PC-9 (cell line): ENCODE data around the gene NELFB. TPM values are rescaled to one million over a fixed set of nuclear protein-coding genes. Genes with fewer than 3 reads are reported as not detected.

ENCODE experiments used
- BruUV-seq: library from RNA; stranded (reverse); fragments of 400-500 nt; replicated peaks from 2 replicates; lab custom pipeline; 2021; lab: Mats Ljungman, UMichigan
- CTCF ChIA-PET: fragments of 300-600 bp; sonication (Branson Sonifier 250); formaldehyde crosslinking; loops from one replicate; lab custom pipeline; 2022; ENCODE audit warnings: antibody characterized with exemption; lab: Charles Lee
- POLR2A ChIA-PET: fragments of 300-600 bp; sonication (Branson Sonifier 250); formaldehyde crosslinking; loops from one replicate; lab custom pipeline; 2022; ENCODE audit warnings: antibody characterized with exemption; ENCODE audit not compliant: unreplicated experiment; lab: Charles Lee
- DNase-seq, 2 experiments: peaks; one replicate each; pipeline versions ENCODE4 v3.0.0 to v3.0.0-alpha.2; 2015 to 2022; ENCODE audit warnings: mixed read lengths in 1 of 2
- H2AFZ ChIP-seq: fragments of 200-600 bp; sonication (generic); 2 replicates; pipeline ENCODE4 v1.8.1; 2017; ENCODE audit warnings: antibody characterized with exemption
- H3F3A ChIP-seq: fragments of 200-600 bp; sonication (generic); 2 replicates; pipeline ENCODE4 v1.8.1; 2017; ENCODE audit warnings: antibody characterized with exemption, mild to moderate bottlenecking, low read depth; ENCODE audit not compliant: insufficient read depth
- H3K27ac ChIP-seq: fragments of 200-600 bp; sonication (generic); 2 replicates; pipeline ENCODE4 v1.6.1; 2016; ENCODE audit warnings: mixed run types
- H3K27me3 ChIP-seq: fragments of 200-600 bp; sonication (generic); 2 replicates; pipeline ENCODE4 v1.6.1; 2016; ENCODE audit warnings: low read depth, mixed run types; ENCODE audit not compliant: insufficient read depth
- H3K36me3 ChIP-seq: fragments of 200-600 bp; sonication (generic); 2 replicates; pipeline ENCODE4 v1.6.1; 2016; ENCODE audit warnings: low read depth, mixed run types
- H3K4me1 ChIP-seq: fragments of 200-600 bp; sonication (generic); replicated peaks from 2 replicates; pipeline ENCODE4 v1.6.1; 2016; ENCODE audit warnings: mixed run types; ENCODE audit not compliant: insufficient read depth
- H3K4me2 ChIP-seq: fragments of 200-600 bp; sonication (generic); 2 replicates; pipeline ENCODE4 v1.6.1; 2017; ENCODE audit warnings: mixed run types
- H3K4me3 ChIP-seq: fragments of 200-600 bp; sonication (generic); 2 replicates; pipeline ENCODE4 v1.6.1; 2016; ENCODE audit warnings: mixed run types
- H3K79me2 ChIP-seq: fragments of 200-600 bp; sonication (generic); 2 replicates; pipeline ENCODE4 v1.6.1; 2017; ENCODE audit warnings: low read depth, mixed run types
- H3K9me2 ChIP-seq: fragments of 200-600 bp; sonication (generic); 2 replicates; pipeline ENCODE4 v1.8.1; 2017; ENCODE audit warnings: mild to moderate bottlenecking; ENCODE audit not compliant: insufficient read depth
- H3K9me3 ChIP-seq: fragments of 200-600 bp; sonication (generic); 2 replicates; pipeline ENCODE4 v1.8.1; 2016; ENCODE audit warnings: low read depth; ENCODE audit not compliant: insufficient read depth
- H4K20me1 ChIP-seq: fragments of 200-600 bp; sonication (generic); 2 replicates; pipeline ENCODE4 v1.8.1; 2017; ENCODE audit not compliant: insufficient read depth
- EZH2 ChIP-seq: fragments of 200-600 bp; sonication (generic); IDR thresholded peaks from 2 replicates; pipeline ENCODE4 v1.8.0; 2017; ENCODE audit warnings: antibody characterized with exemption, low read depth
- intact Hi-C: fragments of 100-400 bp; cut with micrococcal nuclease; formaldehyde crosslinking; loops from one replicate; pipeline ENCODE4 v1.10.0; 2022; ENCODE audit not compliant: unreplicated experiment
- total RNA-seq: library from RNA; stranded (reverse); gene quantifications from 2 replicates; pipeline ENCODE4 v1.2.3, GENCODE V29; 2021
- TF ChIP-seq, protein P1 (sequence below): fragments of 200-600 bp; sonication (generic); conservative IDR thresholded peaks from 2 replicates; pipeline ENCODE4 v1.6.1; 2017; ENCODE audit warnings: mixed run types, antibody characterized with exemption, mild to moderate bottlenecking, moderate library complexity

The NELFB gene
- total RNA-seq, 1 experiment from 2014 or later = 94.2 TPM

DNA sequence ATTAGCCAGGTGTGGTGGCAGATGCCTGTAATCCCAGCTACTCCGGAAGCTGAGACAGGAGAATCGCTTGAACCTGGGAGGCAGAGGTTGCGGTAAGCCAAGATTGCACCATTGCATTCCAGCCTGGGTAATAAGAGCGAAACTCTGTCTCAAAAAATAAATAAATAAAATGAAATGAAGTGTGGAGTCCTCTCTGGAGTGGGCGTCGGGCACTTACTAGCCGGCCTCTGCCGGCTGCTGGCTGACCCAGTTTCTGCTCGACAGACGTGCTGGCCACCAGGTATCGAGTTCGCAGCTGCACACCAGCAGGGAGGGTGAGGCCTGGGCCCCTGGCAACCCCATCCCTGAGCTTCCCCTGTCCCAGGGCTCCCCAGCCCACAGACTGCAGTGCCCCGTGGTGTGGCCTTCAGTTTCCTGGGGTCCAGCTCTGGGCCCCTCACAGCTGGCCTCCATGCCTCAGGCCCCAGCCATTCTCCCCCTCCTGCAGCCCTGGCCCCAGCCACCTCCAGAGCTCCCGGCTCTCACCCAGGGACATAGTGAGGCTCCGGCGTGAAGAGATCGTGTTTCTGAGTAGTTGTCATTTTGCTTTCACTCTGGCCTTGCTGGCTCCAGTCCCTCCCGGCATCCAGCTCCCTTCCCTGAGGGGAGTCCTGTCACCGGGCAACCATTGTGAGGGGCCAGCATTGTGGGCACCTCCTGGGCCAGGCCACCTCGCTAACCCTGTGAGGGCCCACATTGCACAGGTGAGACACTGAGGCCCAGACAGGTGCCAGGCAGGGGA lies 7.8 kb upstream of the NELFB start:
- POLR2A ChIA-PET = interaction anchor here (0.6 to 1.0 kb wide), 2 partner anchors 30 to 47 kb away, joined by 3 read pairs; partner anchors contain the start of gene TOR4A
- Histone ChIP-seq H4K20me1 (peaks cover 21% of the 10 kb centered on the region), H3F3A (peaks cover 27% of the 10 kb centered on the region), H3K79me2 (peaks cover 18% of the 10 kb centered on the region), H3K4me1 (peaks cover 13% of the 10 kb centered on the region), H3K27ac (no peak overlapping the region), H3K9me2 (no peaks in the 10 kb centered on the region), H2AFZ (no peak overlapping the region), H3K4me2 (no peak overlapping the region), H3K36me3 (peaks cover 13% of the 10 kb centered on the region; the same call in 1 of the 2 replicates), H3K9me3 (no peaks in the 10 kb centered on the region), H3K4me3 (no peak overlapping the region), H3K27me3 (no peaks in the 10 kb centered on the region)
- intact Hi-C loops = no loop called here
- TF ChIP-seq, protein P1, sequence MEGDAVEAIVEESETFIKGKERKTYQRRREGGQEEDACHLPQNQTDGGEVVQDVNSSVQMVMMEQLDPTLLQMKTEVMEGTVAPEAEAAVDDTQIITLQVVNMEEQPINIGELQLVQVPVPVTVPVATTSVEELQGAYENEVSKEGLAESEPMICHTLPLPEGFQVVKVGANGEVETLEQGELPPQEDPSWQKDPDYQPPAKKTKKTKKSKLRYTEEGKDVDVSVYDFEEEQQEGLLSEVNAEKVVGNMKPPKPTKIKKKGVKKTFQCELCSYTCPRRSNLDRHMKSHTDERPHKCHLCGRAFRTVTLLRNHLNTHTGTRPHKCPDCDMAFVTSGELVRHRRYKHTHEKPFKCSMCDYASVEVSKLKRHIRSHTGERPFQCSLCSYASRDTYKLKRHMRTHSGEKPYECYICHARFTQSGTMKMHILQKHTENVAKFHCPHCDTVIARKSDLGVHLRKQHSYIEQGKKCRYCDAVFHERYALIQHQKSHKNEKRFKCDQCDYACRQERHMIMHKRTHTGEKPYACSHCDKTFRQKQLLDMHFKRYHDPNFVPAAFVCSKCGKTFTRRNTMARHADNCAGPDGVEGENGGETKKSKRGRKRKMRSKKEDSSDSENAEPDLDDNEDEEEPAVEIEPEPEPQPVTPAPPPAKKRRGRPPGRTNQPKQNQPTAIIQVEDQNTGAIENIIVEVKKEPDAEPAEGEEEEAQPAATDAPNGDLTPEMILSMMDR = no peak
- TF ChIP-seq EZH2 = no peak
- no TSS peak for BruUV-seq
- DNase-seq = no peak
- CTCF ChIA-PET = interaction anchor here (0.7 kb wide), 1 partner anchor 11 kb away, joined by 4 read pairs; no protein-coding TSS in a partner anchor

DNA sequence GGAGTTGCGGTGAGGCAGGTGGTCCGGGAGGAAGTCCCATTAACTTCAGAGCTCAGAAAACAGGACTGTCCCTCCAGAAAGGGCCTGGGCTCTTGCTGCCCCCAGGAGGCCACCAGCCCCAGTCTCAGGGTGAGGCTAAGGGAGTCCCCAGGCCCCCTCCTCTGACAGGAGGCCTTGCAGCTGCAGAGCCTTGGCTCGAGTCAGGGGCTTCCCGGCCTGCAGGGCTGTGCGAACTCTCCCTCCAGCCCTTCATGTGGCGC lies 7.3 kb upstream of the NELFB start:
- no TSS peak for BruUV-seq
- Histone ChIP-seq H3K4me3 (no peak overlapping the region), H3K79me2 (peaks cover 13% of the 10 kb centered on the region), H4K20me1 (peaks cover 16% of the 10 kb centered on the region), H3K9me3 (no peaks in the 10 kb centered on the region), H3K27me3 (no peaks in the 10 kb centered on the region), H3K27ac (no peak overlapping the region), H3F3A (peaks cover 22% of the 10 kb centered on the region), H3K9me2 (no peaks in the 10 kb centered on the region), H2AFZ (no peak overlapping the region), H3K36me3 (peaks cover 8% of the 10 kb centered on the region; the same call in 1 of the 2 replicates), H3K4me2 (no peak overlapping the region), H3K4me1 (peaks cover 8% of the 10 kb centered on the region)
- POLR2A ChIA-PET = interaction anchor here (1.0 kb wide), 1 partner anchor 30 kb away, joined by 3 read pairs; the partner anchor contains the start of gene TOR4A
- intact Hi-C loops = no loop called here
- TF ChIP-seq, protein P1 = no peak
- TF ChIP-seq EZH2 = no peak
- DNase-seq = no peak
- CTCF ChIA-PET = no interaction called here

DNA sequence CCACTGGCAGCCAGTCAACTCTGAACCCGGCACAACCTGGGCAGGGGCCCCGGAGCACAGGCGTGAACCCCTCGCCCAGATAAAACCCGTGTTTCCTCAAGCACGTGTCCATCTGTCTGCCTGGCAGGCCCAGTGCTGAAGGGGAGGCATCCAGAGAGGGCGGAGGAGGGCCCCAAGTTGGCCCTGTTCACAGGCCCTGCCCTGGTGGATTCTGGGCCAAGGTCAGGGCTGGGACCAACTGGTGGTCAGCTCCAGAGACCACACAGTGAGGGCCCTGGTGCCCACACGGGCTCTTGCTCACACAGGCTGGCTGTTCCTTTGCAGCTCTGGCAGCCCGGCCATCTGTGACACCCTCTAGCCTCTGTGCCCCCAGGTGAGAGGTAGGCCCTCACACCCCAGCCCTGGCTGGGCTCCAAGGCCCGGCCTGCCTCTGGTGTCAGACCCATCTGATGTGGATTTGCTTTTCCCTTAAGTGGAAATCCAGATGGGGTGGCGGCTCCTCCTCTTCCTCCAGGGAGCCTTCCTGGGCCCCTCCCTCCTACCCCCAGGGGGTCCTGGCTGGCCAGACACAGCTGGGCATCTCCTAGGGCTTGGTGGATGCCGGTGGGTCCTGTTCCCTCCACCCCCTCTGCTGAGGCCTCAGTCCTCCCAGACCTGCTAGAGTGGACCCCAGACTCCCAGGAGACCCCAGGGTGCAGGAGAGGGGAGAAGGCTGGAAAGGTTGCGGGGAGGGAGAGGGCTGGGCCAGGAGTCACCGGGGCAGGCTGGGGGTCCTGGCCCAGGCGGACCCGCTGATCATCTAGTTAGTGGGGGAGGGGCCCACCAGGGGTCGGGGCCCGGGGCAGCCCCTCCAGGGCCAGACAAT lies 4.6 kb upstream of the NELFB start:
- BruUV-seq = no TSS peak
- Histone ChIP-seq H3K9me3 (no peaks in the 10 kb centered on the region), H3K4me2 (no peak overlapping the region), H3K36me3 (no peaks in the 10 kb centered on the region), H3F3A (peaks cover 10% of the 10 kb centered on the region; the same call in 1 of the 2 replicates), H3K4me1 (peaks cover 11% of the 10 kb centered on the region), H3K79me2 (peaks cover 3% of the 10 kb centered on the region), H4K20me1 (no peaks in the 10 kb centered on the region), H3K9me2 (no peaks in the 10 kb centered on the region), H3K27ac (no peak overlapping the region), H3K27me3 (no peaks in the 10 kb centered on the region), H3K4me3 (no peak overlapping the region), H2AFZ (no peak overlapping the region)
- TF ChIP-seq EZH2 = no peak
- TF ChIP-seq, protein P1 = no peak
- intact Hi-C loops = no loop called here
- no peak for DNase-seq
- CTCF ChIA-PET = no interaction called here
- POLR2A ChIA-PET = no interaction called here
